ENCODE measurements around the gene PGAM1.
A peak's percentile ranks its signal among the peaks of the same experiment; 100 is the strongest.

Gene PGAM1

DNA sequence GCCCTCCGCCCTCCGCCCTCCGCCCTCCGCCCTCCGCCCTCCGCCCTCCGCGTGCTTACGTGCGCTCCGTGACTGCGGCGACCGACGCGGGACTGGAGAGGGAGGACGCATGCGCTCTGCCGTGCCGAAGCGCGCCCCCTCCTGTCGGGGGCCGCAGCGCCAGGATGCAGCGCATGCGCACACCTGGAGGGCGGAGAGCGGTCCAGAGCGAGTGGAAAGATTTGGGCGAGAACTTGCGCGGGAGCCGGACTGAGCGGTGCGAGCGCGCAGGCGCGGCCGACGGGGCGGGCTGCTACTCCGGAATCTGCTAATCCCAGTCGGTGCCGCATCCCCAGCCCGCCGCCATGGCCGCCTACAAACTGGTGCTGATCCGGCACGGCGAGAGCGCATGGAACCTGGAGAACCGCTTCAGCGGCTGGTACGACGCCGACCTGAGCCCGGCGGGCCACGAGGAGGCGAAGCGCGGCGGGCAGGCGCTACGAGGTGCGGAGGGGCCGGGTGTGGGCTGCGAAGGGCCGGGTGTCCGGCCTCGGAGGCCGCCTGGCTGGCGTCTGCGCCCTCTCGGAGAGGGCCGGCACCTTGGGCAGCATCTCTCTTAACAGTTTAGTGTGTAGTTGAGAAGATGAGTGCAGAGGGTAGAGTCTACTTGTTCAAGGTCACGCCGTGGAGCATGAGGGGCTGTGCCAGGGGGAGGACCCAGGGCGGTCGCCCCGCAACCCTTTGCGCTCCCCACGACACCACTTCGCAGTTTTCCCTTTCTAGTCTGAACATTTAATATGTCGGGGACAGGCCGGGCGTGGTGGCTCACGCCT is at the start of gene PGAM1 (continued):
- TF ChIP-seq, protein P1, sequence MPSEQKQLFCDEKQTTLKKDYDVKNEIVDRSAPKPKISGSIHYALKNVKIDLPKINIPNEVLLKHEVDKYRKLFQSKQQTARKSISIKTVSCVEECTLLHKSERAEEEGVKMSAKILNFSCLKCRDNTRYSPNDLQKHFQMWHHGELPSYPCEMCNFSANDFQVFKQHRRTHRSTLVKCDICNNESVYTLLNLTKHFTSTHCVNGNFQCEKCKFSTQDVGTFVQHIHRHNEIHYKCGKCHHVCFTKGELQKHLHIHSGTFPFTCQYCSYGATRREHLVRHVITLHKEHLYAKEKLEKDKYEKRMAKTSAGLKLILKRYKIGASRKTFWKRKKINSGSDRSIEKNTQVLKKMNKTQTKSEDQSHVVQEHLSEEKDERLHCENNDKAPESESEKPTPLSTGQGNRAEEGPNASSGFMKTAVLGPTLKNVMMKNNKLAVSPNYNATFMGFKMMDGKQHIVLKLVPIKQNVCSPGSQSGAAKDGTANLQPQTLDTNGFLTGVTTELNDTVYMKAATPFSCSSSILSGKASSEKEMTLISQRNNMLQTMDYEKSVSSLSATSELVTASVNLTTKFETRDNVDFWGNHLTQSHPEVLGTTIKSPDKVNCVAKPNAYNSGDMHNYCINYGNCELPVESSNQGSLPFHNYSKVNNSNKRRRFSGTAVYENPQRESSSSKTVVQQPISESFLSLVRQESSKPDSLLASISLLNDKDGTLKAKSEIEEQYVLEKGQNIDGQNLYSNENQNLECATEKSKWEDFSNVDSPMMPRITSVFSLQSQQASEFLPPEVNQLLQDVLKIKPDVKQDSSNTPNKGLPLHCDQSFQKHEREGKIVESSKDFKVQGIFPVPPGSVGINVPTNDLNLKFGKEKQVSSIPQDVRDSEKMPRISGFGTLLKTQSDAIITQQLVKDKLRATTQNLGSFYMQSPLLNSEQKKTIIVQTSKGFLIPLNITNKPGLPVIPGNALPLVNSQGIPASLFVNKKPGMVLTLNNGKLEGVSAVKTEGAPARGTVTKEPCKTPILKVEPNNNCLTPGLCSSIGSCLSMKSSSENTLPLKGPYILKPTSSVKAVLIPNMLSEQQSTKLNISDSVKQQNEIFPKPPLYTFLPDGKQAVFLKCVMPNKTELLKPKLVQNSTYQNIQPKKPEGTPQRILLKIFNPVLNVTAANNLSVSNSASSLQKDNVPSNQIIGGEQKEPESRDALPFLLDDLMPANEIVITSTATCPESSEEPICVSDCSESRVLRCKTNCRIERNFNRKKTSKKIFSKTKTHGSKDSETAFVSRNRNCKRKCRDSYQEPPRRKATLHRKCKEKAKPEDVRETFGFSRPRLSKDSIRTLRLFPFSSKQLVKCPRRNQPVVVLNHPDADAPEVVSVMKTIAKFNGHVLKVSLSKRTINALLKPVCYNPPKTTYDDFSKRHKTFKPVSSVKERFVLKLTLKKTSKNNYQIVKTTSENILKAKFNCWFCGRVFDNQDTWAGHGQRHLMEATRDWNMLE (tag by site-specific recombination; conservative IDR thresholded peaks at IDR 0.05; ENCODE audit: low read depth), result no peak
- TF ChIP-seq ZNF792 (tag by site-specific recombination; IDR thresholded peaks at IDR 0.05), result no peak
- TF ChIP-seq, protein P2, sequence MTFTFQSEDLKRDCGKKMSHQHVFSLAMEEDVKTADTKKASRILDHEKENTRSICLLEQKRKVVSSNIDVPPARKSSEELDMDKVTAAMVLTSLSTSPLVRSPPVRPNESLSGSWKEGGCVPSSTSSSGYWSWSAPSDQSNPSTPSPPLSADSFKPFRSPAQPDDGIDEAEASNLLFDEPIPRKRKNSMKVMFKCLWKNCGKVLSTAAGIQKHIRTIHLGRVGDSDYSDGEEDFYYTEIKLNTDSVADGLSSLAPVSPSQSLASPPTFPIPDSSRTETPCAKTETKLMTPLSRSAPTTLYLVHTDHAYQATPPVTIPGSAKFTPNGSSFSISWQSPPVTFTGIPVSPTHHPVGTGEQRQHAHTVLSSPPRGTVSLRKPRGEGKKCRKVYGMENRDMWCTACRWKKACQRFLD (tag by site-specific recombination; IDR thresholded peaks at IDR 0.05), result no peak
- TF ChIP-seq ZNF138 (tag by site-specific recombination; IDR thresholded peaks at IDR 0.05; ENCODE audit: borderline replicate concordance), result no peak
- TF ChIP-seq GLIS2 (tag by site-specific recombination; IDR thresholded peaks at IDR 0.05), result no peak
- no peak for TF ChIP-seq ZSCAN16 (tag by site-specific recombination; IDR thresholded peaks at IDR 0.05)
- no peak for TF ChIP-seq ZNF426 (tag by site-specific recombination; IDR thresholded peaks at IDR 0.05)
- TF ChIP-seq ZBTB17 (tag by site-specific recombination; IDR thresholded peaks at IDR 0.05), result peak; percentile 60
- TF ChIP-seq, protein P3, sequence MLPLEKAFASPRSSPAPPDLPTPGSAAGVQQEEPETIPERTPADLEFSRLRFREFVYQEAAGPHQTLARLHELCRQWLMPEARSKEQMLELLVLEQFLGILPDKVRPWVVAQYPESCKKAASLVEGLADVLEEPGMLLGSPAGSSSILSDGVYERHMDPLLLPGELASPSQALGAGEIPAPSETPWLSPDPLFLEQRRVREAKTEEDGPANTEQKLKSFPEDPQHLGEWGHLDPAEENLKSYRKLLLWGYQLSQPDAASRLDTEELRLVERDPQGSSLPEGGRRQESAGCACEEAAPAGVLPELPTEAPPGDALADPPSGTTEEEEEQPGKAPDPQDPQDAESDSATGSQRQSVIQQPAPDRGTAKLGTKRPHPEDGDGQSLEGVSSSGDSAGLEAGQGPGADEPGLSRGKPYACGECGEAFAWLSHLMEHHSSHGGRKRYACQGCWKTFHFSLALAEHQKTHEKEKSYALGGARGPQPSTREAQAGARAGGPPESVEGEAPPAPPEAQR (tag by site-specific recombination; IDR thresholded peaks at IDR 0.05), result no peak
- TF ChIP-seq, protein P4, sequence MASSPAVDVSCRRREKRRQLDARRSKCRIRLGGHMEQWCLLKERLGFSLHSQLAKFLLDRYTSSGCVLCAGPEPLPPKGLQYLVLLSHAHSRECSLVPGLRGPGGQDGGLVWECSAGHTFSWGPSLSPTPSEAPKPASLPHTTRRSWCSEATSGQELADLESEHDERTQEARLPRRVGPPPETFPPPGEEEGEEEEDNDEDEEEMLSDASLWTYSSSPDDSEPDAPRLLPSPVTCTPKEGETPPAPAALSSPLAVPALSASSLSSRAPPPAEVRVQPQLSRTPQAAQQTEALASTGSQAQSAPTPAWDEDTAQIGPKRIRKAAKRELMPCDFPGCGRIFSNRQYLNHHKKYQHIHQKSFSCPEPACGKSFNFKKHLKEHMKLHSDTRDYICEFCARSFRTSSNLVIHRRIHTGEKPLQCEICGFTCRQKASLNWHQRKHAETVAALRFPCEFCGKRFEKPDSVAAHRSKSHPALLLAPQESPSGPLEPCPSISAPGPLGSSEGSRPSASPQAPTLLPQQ (tag by site-specific recombination; IDR thresholded peaks at IDR 0.05), result no peak
- TF ChIP-seq ZNF23 (tag by site-specific recombination; IDR thresholded peaks at IDR 0.05; ENCODE audit: borderline replicate concordance), result no peak
- no peak for TF ChIP-seq ZNF214 (tag by site-specific recombination; IDR thresholded peaks at IDR 0.05; ENCODE audit: borderline replicate concordance)
- no peak for TF ChIP-seq HOXA7 (CRISPR knock-in tag; IDR thresholded peaks at IDR 0.05; ENCODE audit: borderline replicate concordance)
- TF ChIP-seq ZNF843 (tag by site-specific recombination; IDR thresholded peaks at IDR 0.05), result peak; percentile 32; the same call in 1 of the 2 replicates
- no peak for TF ChIP-seq ZNF184 (tag by site-specific recombination; IDR thresholded peaks at IDR 0.05)
- TF ChIP-seq ZFHX2 (tag by site-specific recombination; conservative IDR thresholded peaks at IDR 0.05), result peak; percentile 38; the same call in 1 of the 2 replicates
- TF ChIP-seq GLI2 (tag by site-specific recombination; IDR thresholded peaks at IDR 0.05; ENCODE audit: borderline replicate concordance, low read depth), result no peak
- no peak for TF ChIP-seq ZNF658 (tag by site-specific recombination; IDR thresholded peaks at IDR 0.05)
- TF ChIP-seq ZNF548 (tag by site-specific recombination; IDR thresholded peaks at IDR 0.05), result no peak
- TF ChIP-seq, protein P5, sequence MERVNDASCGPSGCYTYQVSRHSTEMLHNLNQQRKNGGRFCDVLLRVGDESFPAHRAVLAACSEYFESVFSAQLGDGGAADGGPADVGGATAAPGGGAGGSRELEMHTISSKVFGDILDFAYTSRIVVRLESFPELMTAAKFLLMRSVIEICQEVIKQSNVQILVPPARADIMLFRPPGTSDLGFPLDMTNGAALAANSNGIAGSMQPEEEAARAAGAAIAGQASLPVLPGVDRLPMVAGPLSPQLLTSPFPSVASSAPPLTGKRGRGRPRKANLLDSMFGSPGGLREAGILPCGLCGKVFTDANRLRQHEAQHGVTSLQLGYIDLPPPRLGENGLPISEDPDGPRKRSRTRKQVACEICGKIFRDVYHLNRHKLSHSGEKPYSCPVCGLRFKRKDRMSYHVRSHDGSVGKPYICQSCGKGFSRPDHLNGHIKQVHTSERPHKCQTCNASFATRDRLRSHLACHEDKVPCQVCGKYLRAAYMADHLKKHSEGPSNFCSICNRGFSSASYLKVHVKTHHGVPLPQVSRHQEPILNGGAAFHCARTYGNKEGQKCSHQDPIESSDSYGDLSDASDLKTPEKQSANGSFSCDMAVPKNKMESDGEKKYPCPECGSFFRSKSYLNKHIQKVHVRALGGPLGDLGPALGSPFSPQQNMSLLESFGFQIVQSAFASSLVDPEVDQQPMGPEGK (tag by site-specific recombination; IDR thresholded peaks at IDR 0.05), result peak; percentile 96
- TF ChIP-seq ZNF155 (tag by site-specific recombination; IDR thresholded peaks at IDR 0.05), result no peak
- TF ChIP-seq, protein P6, sequence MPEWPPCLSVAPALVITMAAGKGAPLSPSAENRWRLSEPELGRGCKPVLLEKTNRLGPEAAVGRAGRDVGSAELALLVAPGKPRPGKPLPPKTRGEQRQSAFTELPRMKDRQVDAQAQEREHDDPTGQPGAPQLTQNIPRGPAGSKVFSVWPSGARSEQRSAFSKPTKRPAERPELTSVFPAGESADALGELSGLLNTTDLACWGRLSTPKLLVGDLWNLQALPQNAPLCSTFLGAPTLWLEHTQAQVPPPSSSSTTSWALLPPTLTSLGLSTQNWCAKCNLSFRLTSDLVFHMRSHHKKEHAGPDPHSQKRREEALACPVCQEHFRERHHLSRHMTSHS (tag by site-specific recombination; IDR thresholded peaks at IDR 0.05), result no peak
- TF ChIP-seq, protein P7, sequence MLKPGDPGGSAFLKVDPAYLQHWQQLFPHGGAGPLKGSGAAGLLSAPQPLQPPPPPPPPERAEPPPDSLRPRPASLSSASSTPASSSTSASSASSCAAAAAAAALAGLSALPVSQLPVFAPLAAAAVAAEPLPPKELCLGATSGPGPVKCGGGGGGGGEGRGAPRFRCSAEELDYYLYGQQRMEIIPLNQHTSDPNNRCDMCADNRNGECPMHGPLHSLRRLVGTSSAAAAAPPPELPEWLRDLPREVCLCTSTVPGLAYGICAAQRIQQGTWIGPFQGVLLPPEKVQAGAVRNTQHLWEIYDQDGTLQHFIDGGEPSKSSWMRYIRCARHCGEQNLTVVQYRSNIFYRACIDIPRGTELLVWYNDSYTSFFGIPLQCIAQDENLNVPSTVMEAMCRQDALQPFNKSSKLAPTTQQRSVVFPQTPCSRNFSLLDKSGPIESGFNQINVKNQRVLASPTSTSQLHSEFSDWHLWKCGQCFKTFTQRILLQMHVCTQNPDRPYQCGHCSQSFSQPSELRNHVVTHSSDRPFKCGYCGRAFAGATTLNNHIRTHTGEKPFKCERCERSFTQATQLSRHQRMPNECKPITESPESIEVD (tag by site-specific recombination; IDR thresholded peaks at IDR 0.05), result no peak

All from HEK293 (cell line).